GM12891 (cell line): ENCODE results near the gene GNAL.

ENCODE experiments used
- PAX5 ChIP-seq: IDR thresholded peaks from 2 replicates; pipeline ENCODE4 v1.6.1; 2011; ENCODE audit warnings: low read length, moderate library complexity, mild to moderate bottlenecking; ENCODE audit not compliant: insufficient read depth, severe bottlenecking
- POLR2A ChIP-seq: IDR thresholded peaks from 2 replicates; pipeline ENCODE4 v1.6.1; 2011; ENCODE audit warnings: low read depth, low read length, control low read depth
- POLR2AphosphoS5 ChIP-seq: IDR thresholded peaks from 2 replicates; pipeline ENCODE4 v1.6.1; 2011; ENCODE audit warnings: low read depth, low read length, control low read depth
- POU2F2 ChIP-seq: IDR thresholded peaks from 2 replicates; pipeline ENCODE4 v1.6.1; 2011; ENCODE audit warnings: low read depth, mild to moderate bottlenecking, control low read depth, low read length, moderate library complexity
- SPI1 ChIP-seq: IDR thresholded peaks from 2 replicates; pipeline ENCODE4 v1.6.1; 2011; ENCODE audit warnings: low read depth, low read length, control low read depth
- TAF1 ChIP-seq: IDR thresholded peaks from 2 replicates; pipeline ENCODE4 v1.6.1; 2011; ENCODE audit warnings: low read depth, low read length, control low read depth

- TF ChIP-seq POLR2A, result no peak
- TF ChIP-seq TAF1, result no peak
- no peak for TF ChIP-seq POLR2AphosphoS5
- TF ChIP-seq PAX5, result no peak
- TF ChIP-seq SPI1, result no peak
- no peak for TF ChIP-seq POU2F2
These were observed 177.7 kb downstream of the GNAL start for GRCh38 chr18:11866764-11867163.
